ENCODE data around the gene PPP1R1C. TPM values are rescaled to one million over a fixed set of nuclear protein-coding genes. Genes with fewer than 3 reads are reported as not detected.

The PPP1R1C gene
- total and polyA plus RNA-seq, 2 of the 13 experiments (the other 11 are each of a cell fraction or from before 2014, with no cell fraction given), result 1.5 to 3.5 TPM

GRCh38 chr2:181998891-181999654 lies 13.4 kb downstream of the PPP1R1C start (continued):
- TF ChIP-seq, protein P1, sequence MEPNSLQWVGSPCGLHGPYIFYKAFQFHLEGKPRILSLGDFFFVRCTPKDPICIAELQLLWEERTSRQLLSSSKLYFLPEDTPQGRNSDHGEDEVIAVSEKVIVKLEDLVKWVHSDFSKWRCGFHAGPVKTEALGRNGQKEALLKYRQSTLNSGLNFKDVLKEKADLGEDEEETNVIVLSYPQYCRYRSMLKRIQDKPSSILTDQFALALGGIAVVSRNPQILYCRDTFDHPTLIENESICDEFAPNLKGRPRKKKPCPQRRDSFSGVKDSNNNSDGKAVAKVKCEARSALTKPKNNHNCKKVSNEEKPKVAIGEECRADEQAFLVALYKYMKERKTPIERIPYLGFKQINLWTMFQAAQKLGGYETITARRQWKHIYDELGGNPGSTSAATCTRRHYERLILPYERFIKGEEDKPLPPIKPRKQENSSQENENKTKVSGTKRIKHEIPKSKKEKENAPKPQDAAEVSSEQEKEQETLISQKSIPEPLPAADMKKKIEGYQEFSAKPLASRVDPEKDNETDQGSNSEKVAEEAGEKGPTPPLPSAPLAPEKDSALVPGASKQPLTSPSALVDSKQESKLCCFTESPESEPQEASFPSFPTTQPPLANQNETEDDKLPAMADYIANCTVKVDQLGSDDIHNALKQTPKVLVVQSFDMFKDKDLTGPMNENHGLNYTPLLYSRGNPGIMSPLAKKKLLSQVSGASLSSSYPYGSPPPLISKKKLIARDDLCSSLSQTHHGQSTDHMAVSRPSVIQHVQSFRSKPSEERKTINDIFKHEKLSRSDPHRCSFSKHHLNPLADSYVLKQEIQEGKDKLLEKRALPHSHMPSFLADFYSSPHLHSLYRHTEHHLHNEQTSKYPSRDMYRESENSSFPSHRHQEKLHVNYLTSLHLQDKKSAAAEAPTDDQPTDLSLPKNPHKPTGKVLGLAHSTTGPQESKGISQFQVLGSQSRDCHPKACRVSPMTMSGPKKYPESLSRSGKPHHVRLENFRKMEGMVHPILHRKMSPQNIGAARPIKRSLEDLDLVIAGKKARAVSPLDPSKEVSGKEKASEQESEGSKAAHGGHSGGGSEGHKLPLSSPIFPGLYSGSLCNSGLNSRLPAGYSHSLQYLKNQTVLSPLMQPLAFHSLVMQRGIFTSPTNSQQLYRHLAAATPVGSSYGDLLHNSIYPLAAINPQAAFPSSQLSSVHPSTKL (CRISPR knock-in tag; IDR thresholded peaks at IDR 0.05), result peak; percentile 81
- TF ChIP-seq ZBTB39 (CRISPR knock-in tag; IDR thresholded peaks at IDR 0.05), result no peak
- peak; percentile 72; the same call in 1 of the 2 replicates for TF ChIP-seq GATAD2A (CRISPR knock-in tag; IDR thresholded peaks at IDR 0.05)
- TF ChIP-seq ZNF790 (CRISPR knock-in tag; IDR thresholded peaks at IDR 0.05; ENCODE audit: borderline replicate concordance), result no peak
- TF ChIP-seq NKX3-1 (CRISPR knock-in tag; IDR thresholded peaks at IDR 0.05), result no peak
- no peak for TF ChIP-seq TEAD2 (CRISPR knock-in tag; IDR thresholded peaks at IDR 0.05)
- peak; percentile 63; the same call in 1 of the 2 replicates for TF ChIP-seq CEBPB (IDR thresholded peaks at IDR 0.05; ENCODE audit: borderline replicate concordance, low read depth, low read length)
- no peak for TF ChIP-seq ZNF274 (CRISPR knock-in tag; IDR thresholded peaks at IDR 0.05)
- no peak for TF ChIP-seq FOXA1 (IDR thresholded peaks at IDR 0.05)
- TF ChIP-seq FOXA1 (CRISPR knock-in tag; IDR thresholded peaks at IDR 0.05), result peak; percentile 61
- peak; percentile 53; the same call in 1 of the 2 replicates for TF ChIP-seq ZMYM4 (CRISPR knock-in tag; IDR thresholded peaks at IDR 0.05)
- TF ChIP-seq RARG (CRISPR knock-in tag; IDR thresholded peaks at IDR 0.05; ENCODE audit: low read depth), result no peak
- no peak for TF ChIP-seq TARDBP (CRISPR knock-in tag; IDR thresholded peaks at IDR 0.05)
- TF ChIP-seq FOXJ3 (CRISPR knock-in tag; IDR thresholded peaks at IDR 0.05; ENCODE audit: borderline replicate concordance), result peak; percentile 42; the same call in 1 of the 2 replicates
- peak; percentile 30; the same call in 1 of the 2 replicates for TF ChIP-seq SOX5 (CRISPR knock-in tag; IDR thresholded peaks at IDR 0.05; ENCODE audit: borderline replicate concordance)
- no peak for TF ChIP-seq ZNF672 (CRISPR knock-in tag; IDR thresholded peaks at IDR 0.05)
- TF ChIP-seq ZFAT (CRISPR knock-in tag; conservative IDR thresholded peaks at IDR 0.05), result no peak
- TF ChIP-seq HIVEP1 (CRISPR knock-in tag; IDR thresholded peaks at IDR 0.05), result no peak
- TF ChIP-seq HMG20A (CRISPR knock-in tag; IDR thresholded peaks at IDR 0.05; ENCODE audit: borderline replicate concordance), result peak; percentile 79; the same call in 1 of the 2 replicates
- TF ChIP-seq SMC3 (IDR thresholded peaks at IDR 0.05; ENCODE audit: low read length), result no peak
- no peak for TF ChIP-seq FOXO4 (CRISPR knock-in tag; conservative IDR thresholded peaks at IDR 0.05)
- no peak for TF ChIP-seq SOX13 (IDR thresholded peaks at IDR 0.05)
- TF ChIP-seq SOX13 (CRISPR knock-in tag; conservative IDR thresholded peaks at IDR 0.05 in 1 of 2, IDR thresholded peaks at IDR 0.05 in 1 of 2), result peak in 1 of 2 experiments; percentile 33; a peak in 1 of 4 replicates
- TF ChIP-seq CREB1 (IDR thresholded peaks at IDR 0.05), result no peak
- peak; percentile 45 for TF ChIP-seq CREB1 (CRISPR knock-in tag; IDR thresholded peaks at IDR 0.05)
